Mesenchymal stem cell (in vitro differentiated cells and primary cell): Measurements from ENCODE around the gene AGAP1.
A peak's percentile ranks its signal among the peaks of the same experiment; 100 is the strongest.

Source experiments
- DNase-seq: peaks from one replicate; pipeline ENCODE4 v3.0.0-alpha.2; 2013
- H2AFZ ChIP-seq: one replicate; pipeline ENCODE4 v1.6.1; 2013; ENCODE audit warnings: low read depth, mild to moderate bottlenecking, control low read depth, inconsistent platforms, low read length, moderate library complexity
- H2AK5ac ChIP-seq: 2 replicates; pipeline ENCODE4 v1.6.1; 2013; ENCODE audit warnings: low read length, moderate library complexity, mild to moderate bottlenecking, inconsistent platforms; ENCODE audit not compliant: severe bottlenecking
- H2BK120ac ChIP-seq: one replicate; pipeline ENCODE4 v1.6.1; 2013; ENCODE audit warnings: low read depth, mild to moderate bottlenecking, inconsistent platforms, low read length, moderate library complexity
- H2BK12ac ChIP-seq, 2 experiments: one replicate each; pipeline ENCODE4 v1.6.1; 2013; ENCODE audit warnings: inconsistent platforms in 2 of 2, low read length in 2 of 2, mild to moderate bottlenecking in 2 of 2, moderate library complexity in 2 of 2, control low read depth in 1 of 2
- H2BK15ac ChIP-seq: one replicate; pipeline ENCODE4 v1.6.1; 2013; ENCODE audit warnings: mild to moderate bottlenecking, low read depth, inconsistent platforms; ENCODE audit not compliant: poor library complexity, severe bottlenecking
- H2BK5ac ChIP-seq: 2 replicates; pipeline ENCODE4 v1.6.1; 2013; ENCODE audit warnings: low read depth, mild to moderate bottlenecking, low read length, control low read depth, inconsistent platforms; ENCODE audit not compliant: poor library complexity, severe bottlenecking
- H3K14ac ChIP-seq, 2 experiments: one replicate each; pipeline ENCODE4 v1.6.1; 2013; ENCODE audit warnings: inconsistent platforms in 2 of 2, low read length in 2 of 2, control low read depth in 1 of 2, mild to moderate bottlenecking in 1 of 2, moderate library complexity in 1 of 2
- H3K18ac ChIP-seq, 2 experiments: one replicate each; pipeline ENCODE4 v1.6.1; 2013; ENCODE audit warnings: inconsistent platforms in 2 of 2, low read length in 2 of 2, control low read depth in 1 of 2, low read depth in 1 of 2, mild to moderate bottlenecking in 1 of 2
- H3K23ac ChIP-seq, 2 experiments: one replicate each; pipeline ENCODE4 v1.6.1; 2013; ENCODE audit warnings: inconsistent platforms in 2 of 2, low read length in 2 of 2, mild to moderate bottlenecking in 2 of 2, moderate library complexity in 2 of 2, control low read depth in 1 of 2
- H3K27ac ChIP-seq: 2 replicates; pipeline ENCODE4 v1.5.1; 2013; ENCODE audit warnings: mild to moderate bottlenecking, moderate library complexity, low read length, control low read depth, inconsistent platforms; ENCODE audit not compliant: poor library complexity, severe bottlenecking
- H3K27me3 ChIP-seq, 2 experiments: 2 replicates each; pipeline versions ENCODE4 v1.6.1 to v1.7.0; 2013; ENCODE audit warnings: low read length in 2 of 2, mild to moderate bottlenecking in 2 of 2, moderate library complexity in 2 of 2, control low read depth in 1 of 2, inconsistent platforms in 1 of 2; ENCODE audit not compliant: control insufficient read depth in 1 of 2, insufficient read depth in 1 of 2
- H3K36me3 ChIP-seq, 2 experiments: 2 replicates each; pipeline versions ENCODE4 v1.6.1 to v1.7.0; 2013; ENCODE audit warnings: low read length in 2 of 2, control low read depth in 1 of 2, inconsistent platforms in 1 of 2, low read depth in 1 of 2, mild to moderate bottlenecking in 1 of 2; ENCODE audit not compliant: insufficient read depth in 2 of 2, control insufficient read depth in 1 of 2
- H3K4ac ChIP-seq, 2 experiments: one replicate each; pipeline ENCODE4 v1.6.1; 2013; ENCODE audit warnings: inconsistent platforms in 2 of 2, low read length in 2 of 2, mild to moderate bottlenecking in 2 of 2, moderate library complexity in 2 of 2, control low read depth in 1 of 2, low read depth in 1 of 2
- H3K4me1 ChIP-seq: 2 replicates; pipeline ENCODE4 v1.6.1; 2013; ENCODE audit warnings: low read depth, low read length, control low read depth; ENCODE audit not compliant: control insufficient read depth, insufficient read depth
- H3K4me2 ChIP-seq: 2 replicates; pipeline ENCODE4 v1.6.1; 2013; ENCODE audit warnings: low read length, mild to moderate bottlenecking, inconsistent platforms; ENCODE audit not compliant: poor library complexity, severe bottlenecking
- H3K4me3 ChIP-seq, 2 experiments: 2 replicates each; pipeline versions ENCODE4 v1.5.1 to v1.7.0; 2013; ENCODE audit warnings: low read length in 2 of 2, mild to moderate bottlenecking in 2 of 2, control low read depth in 1 of 2, low read depth in 1 of 2; ENCODE audit not compliant: insufficient read depth in 1 of 2
- H3K79me1 ChIP-seq: replicated peaks from 2 replicates; pipeline ENCODE4 v1.6.1; 2013; ENCODE audit warnings: mild to moderate bottlenecking, control low read depth, low read length, inconsistent platforms; ENCODE audit not compliant: poor library complexity, severe bottlenecking
- H3K9ac ChIP-seq: 2 replicates; pipeline ENCODE4 v1.7.0; 2013; ENCODE audit warnings: mild to moderate bottlenecking, low read length, moderate library complexity
- H3K9me3 ChIP-seq: 2 replicates; pipeline ENCODE4 v1.7.0; 2013; ENCODE audit warnings: mild to moderate bottlenecking, low read length; ENCODE audit not compliant: control insufficient read depth
- H4K8ac ChIP-seq: one replicate; pipeline ENCODE4 v1.6.1; 2013; ENCODE audit warnings: inconsistent platforms, mild to moderate bottlenecking, low read length, moderate library complexity
- H4K91ac ChIP-seq: one replicate; pipeline ENCODE4 v1.6.1; 2013; ENCODE audit warnings: mild to moderate bottlenecking, low read length, inconsistent platforms
- WGBS: methylation state at CpG from one replicate; pipeline ENCODE4 v1.1.7; 2013; ENCODE audit warnings: mixed read lengths; 5-methylcytosine and 5-hydroxymethylcytosine counted together

Gene AGAP1

DNA sequence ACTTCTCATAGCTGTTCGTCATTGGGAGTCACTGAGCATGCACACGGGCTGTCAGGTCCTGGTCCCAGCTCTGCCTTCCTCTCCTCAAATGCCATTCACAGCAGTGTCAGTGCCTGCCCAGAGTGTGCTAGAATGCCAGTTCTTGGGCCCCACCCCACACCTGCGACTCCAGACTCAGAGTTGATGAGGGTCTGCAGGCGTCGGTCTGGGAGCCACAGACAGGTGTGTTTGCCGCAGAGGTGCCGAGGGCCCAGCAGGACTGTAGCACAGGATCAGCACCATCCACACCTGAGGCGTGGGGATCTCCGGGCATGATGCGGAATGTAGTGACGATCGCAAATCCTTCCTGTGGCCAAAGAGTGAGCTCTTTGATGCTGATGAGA is 56.5 kb downstream of the AGAP1 start:
- WGBS: 98% methylated on average over 10 of the region's 12 CpGs
- Histone ChIP-seq H2BK120ac (no peak overlapping the region), H3K4ac (no peak overlapping the region), H3K27ac (no peak overlapping the region), H3K4me3 (no peak overlapping the region), H2BK5ac (no peak overlapping the region), H3K18ac (no peak overlapping the region), H2AK5ac (no peak overlapping the region), H3K9ac (no peak overlapping the region), H4K8ac (no peak overlapping the region), H4K91ac (no peak overlapping the region), H3K36me3 (peaks cover 0 to 4% of the 10 kb centered on the region in 2 experiments), H2AFZ (no peak overlapping the region), H3K9me3 (no peaks in the 10 kb centered on the region), H3K4me2 (no peak overlapping the region), H3K27me3 (no peaks in the 10 kb centered on the region), H2BK12ac (no peak overlapping the region), H2BK15ac (no peak overlapping the region), H3K23ac (no peak overlapping the region), H3K4me1 (peaks cover 28% of the 10 kb centered on the region), H3K14ac (no peak overlapping the region), H3K79me1 (peaks cover 63% of the 10 kb centered on the region)
- no peak for DNase-seq

DNA sequence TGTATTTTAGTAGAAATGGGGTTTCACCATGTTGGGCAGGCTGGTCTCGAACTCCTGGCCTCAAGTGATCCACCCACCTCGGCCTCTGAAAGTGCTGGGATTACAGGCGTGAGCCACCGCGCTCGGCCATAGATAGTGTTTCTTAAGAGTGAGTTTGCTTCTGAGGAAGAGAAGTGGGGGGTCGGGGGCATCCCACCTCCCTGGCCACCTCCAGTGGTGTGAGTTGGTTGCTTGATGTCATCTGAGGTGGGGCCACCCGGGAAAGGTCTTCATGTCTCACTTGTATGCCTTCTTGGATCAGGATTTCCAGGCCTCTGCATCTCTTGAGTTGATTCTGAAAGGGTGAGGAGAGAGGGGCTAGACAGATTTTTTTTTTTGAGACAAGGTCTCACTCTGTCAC is 57.1 kb downstream of the AGAP1 start:
- Histone ChIP-seq H2AK5ac (no peak overlapping the region), H3K9me3 (no peaks in the 10 kb centered on the region), H3K4me2 (no peak overlapping the region), H4K91ac (no peak overlapping the region), H3K79me1 (peaks cover 64% of the 10 kb centered on the region), H2AFZ (no peak overlapping the region), H4K8ac (no peak overlapping the region), H3K14ac (no peak overlapping the region), H3K36me3 (peaks cover 0 to 4% of the 10 kb centered on the region in 2 experiments), H3K4me3 (no peak overlapping the region), H3K27ac (no peak overlapping the region), H2BK5ac (no peak overlapping the region), H3K27me3 (no peaks in the 10 kb centered on the region), H2BK12ac (no peak overlapping the region), H2BK120ac (no peak overlapping the region), H3K18ac (no peak overlapping the region), H3K4me1 (peaks cover 28% of the 10 kb centered on the region), H3K9ac (no peak overlapping the region), H2BK15ac (no peak overlapping the region), H3K23ac (no peak overlapping the region), H3K4ac (no peak overlapping the region)
- 92% methylated on average over 8 of the region's 8 CpGs for WGBS
- DNase-seq: no peak

- Histone ChIP-seq H2AFZ (no peak overlapping the region), H3K4me1 (peaks cover 29% of the 10 kb centered on the region), H3K4me2 (no peak overlapping the region), H2BK120ac (no peak overlapping the region), H3K79me1 (peaks cover 65% of the 10 kb centered on the region), H2BK5ac (no peak overlapping the region), H4K8ac (no peak overlapping the region), H3K27me3 (no peaks in the 10 kb centered on the region), H3K14ac (no peak overlapping the region), H2BK12ac (no peak overlapping the region), H3K36me3 (peaks cover 0 to 4% of the 10 kb centered on the region in 2 experiments), H4K91ac (no peak overlapping the region), H3K4ac (no peak overlapping the region), H3K4me3 (no peak overlapping the region), H2AK5ac (no peak overlapping the region), H3K9me3 (no peaks in the 10 kb centered on the region), H2BK15ac (no peak overlapping the region), H3K9ac (no peak overlapping the region), H3K23ac (no peak overlapping the region), H3K18ac (no peak overlapping the region), H3K27ac (no peak overlapping the region)
- 61% methylated on average over 8 of the region's 8 CpGs for WGBS
- DNase-seq: peak; percentile 59
Measured at GRCh38 chr2:235551965-235552364, 58.1 kb downstream of the AGAP1 start.

DNA sequence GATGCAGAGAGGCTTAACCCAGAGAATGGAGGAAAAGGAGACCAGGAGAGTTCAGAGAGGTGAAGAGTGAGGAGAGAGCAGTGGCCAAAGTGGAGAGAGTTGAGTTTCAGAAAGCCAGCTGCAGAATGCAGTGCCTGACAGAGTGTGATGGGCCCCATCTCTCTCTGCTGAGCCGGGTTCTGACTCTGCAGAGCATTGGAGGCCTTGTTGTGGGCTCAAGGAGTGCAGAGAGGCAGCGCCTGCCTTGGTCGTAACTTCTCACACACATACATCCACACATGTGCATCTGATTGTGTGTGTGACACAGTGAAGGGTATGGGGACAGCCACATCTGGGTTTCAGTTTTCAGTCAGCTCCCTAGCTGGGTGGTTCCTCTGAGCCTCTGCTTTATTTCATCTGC is 58.8 kb downstream of the AGAP1 start:
- WGBS: no CpG with 5 or more reads among the region's 3 CpGs
- Histone ChIP-seq H4K8ac (peak overlapping the region; percentile 39), H2BK15ac (no peak overlapping the region)

More for the DNA sequence above, 58.8 kb downstream of the AGAP1 start:
- Histone ChIP-seq H3K14ac (no peak overlapping the region), H3K27me3 (no peaks in the 10 kb centered on the region), H2AFZ (no peak overlapping the region), H3K9ac (no peak overlapping the region), H2BK120ac (no peak overlapping the region), H4K91ac (no peak overlapping the region), H3K4me1 (peaks cover 29% of the 10 kb centered on the region), H3K4ac (no peak overlapping the region), H3K4me3 (no peak overlapping the region), H3K9me3 (no peaks in the 10 kb centered on the region), H3K79me1 (peaks cover 65% of the 10 kb centered on the region), H2AK5ac (no peak overlapping the region), H3K36me3 (peaks cover 0 to 4% of the 10 kb centered on the region in 2 experiments), H3K18ac (no peak overlapping the region), H2BK5ac (no peak overlapping the region), H3K27ac (no peak overlapping the region), H2BK12ac (no peak overlapping the region), H3K23ac (peak overlapping the region in 1 of 2 experiments; percentile 46), H3K4me2 (no peak overlapping the region)
- DNase-seq: no peak
